HG02571 (cell line): Measurements from ENCODE around the gene PPIF.

Experiments
- ATAC-seq: cut with Tn5 transposase; IDR thresholded peaks from one replicate; pipeline ENCODE4 v1.9.1; 2021; ENCODE audit warnings: mild to moderate bottlenecking, moderate library complexity; ENCODE audit not compliant: unreplicated experiment

Gene PPIF

GRCh38 chr10:79385392-79385795 is 38.1 kb downstream of the PPIF start:
- ATAC-seq, result no peak

- ATAC-seq, result no peak
Observed at GRCh38 chr10:79385804-79386531, 38.7 kb downstream of the PPIF start.

GRCh38 chr10:79386637-79387465 is 39.6 kb downstream of the PPIF start:
- no peak for ATAC-seq

GRCh38 chr10:79387466-79387973 is 40.3 kb downstream of the PPIF start:
- no peak for ATAC-seq

GRCh38 chr10:79387974-79388850 is 40.9 kb downstream of the PPIF start:
- no peak for ATAC-seq

GRCh38 chr10:79390057-79390456 is 42.8 kb downstream of the PPIF start:
- no peak for ATAC-seq

GRCh38 chr10:79390551-79391229 is 43.4 kb downstream of the PPIF start:
- no peak for ATAC-seq

- ATAC-seq, result no peak
Observed at GRCh38 chr10:79391231-79392019, 44.2 kb downstream of the PPIF start.

- ATAC-seq, result no peak
Observed at GRCh38 chr10:79392020-79392398, 44.7 kb downstream of the PPIF start.

- no peak for ATAC-seq
Observed at GRCh38 chr10:79392506-79393176, 45.4 kb downstream of the PPIF start.

- ATAC-seq, result no peak
Observed at GRCh38 chr10:79393221-79393923, 46.1 kb downstream of the PPIF start.

- no peak for ATAC-seq
Observed at GRCh38 chr10:79393924-79394610, 46.8 kb downstream of the PPIF start.

GRCh38 chr10:79394664-79395063 is 47.4 kb downstream of the PPIF start:
- no peak for ATAC-seq

- no peak for ATAC-seq
Observed at GRCh38 chr10:79396520-79396919, 49.3 kb downstream of the PPIF start.

GRCh38 chr10:79397051-79397450 is 49.8 kb downstream of the PPIF start:
- ATAC-seq, result no peak

- no peak for ATAC-seq
Observed at GRCh38 chr10:79397575-79398303, 50.5 kb downstream of the PPIF start.

GRCh38 chr10:79398642-79399041 is 51.4 kb downstream of the PPIF start:
- ATAC-seq, result no peak
